K562 (cell line): ENCODE data around the gene TUBA1A.
"Not testable (repeated sequence)": the region's sequence is repeated elsewhere in the genome, so short reads cannot be mapped to it uniquely, and the experiment has no call there.

ENCODE experiments used
- CHD2 ChIP-seq: IDR thresholded peaks from 2 replicates; pipeline ENCODE4 v1.6.1; 2011; ENCODE audit warnings: low read depth, low read length
- EGR1 ChIP-seq: fragments of 450-650 bp; conservative IDR thresholded peaks from 2 replicates; pipeline ENCODE4 v1.6.1; 2017; ENCODE audit warnings: mild to moderate bottlenecking
- GTF2A2 ChIP-seq: IDR thresholded peaks from 2 replicates; pipeline ENCODE4 v1.6.1; 2016; ENCODE audit warnings: mild to moderate bottlenecking, missing genetic modification characterization, missing compliant biosample characterization
- KDM5B ChIP-seq: fragments of 200-600 bp; sonication (generic); IDR thresholded peaks from 2 replicates; pipeline ENCODE4 v1.6.1; 2012; ENCODE audit warnings: low read depth, mild to moderate bottlenecking, moderate library complexity, low read length, control low read depth, inconsistent platforms; ENCODE audit not compliant: insufficient replicate concordance
- PML ChIP-seq: IDR thresholded peaks from 2 replicates; pipeline ENCODE4 v1.6.1; 2012; ENCODE audit warnings: low read length, inconsistent platforms
- RBFOX2 ChIP-seq: fragments of 200-400 bp; formaldehyde crosslinking; IDR thresholded peaks from 2 replicates; pipeline ENCODE4 v1.6.1; 2017; ENCODE audit warnings: low read depth, mild to moderate bottlenecking, low read length, moderate library complexity
- YY1 ChIP-seq, 3 experiments: IDR thresholded peaks; 2 replicates each; pipeline ENCODE4 v1.6.1; 2011; ENCODE audit warnings: low read length in 2 of 3, mild to moderate bottlenecking in 2 of 3, moderate library complexity in 2 of 3, borderline replicate concordance in 1 of 3, control low read depth in 1 of 3, low read depth in 1 of 3; ENCODE audit not compliant: insufficient read depth in 3 of 3, insufficient replicate concordance in 2 of 3, control insufficient read depth in 1 of 3, insufficient read length in 1 of 3; ENCODE audit errors: extremely low read depth in 1 of 3
- ZBTB7A ChIP-seq: IDR thresholded peaks from 2 replicates; pipeline ENCODE4 v1.6.1; 2011; ENCODE audit warnings: low read depth, mild to moderate bottlenecking, low read length, moderate library complexity, borderline replicate concordance; ENCODE audit not compliant: control insufficient read depth
- ZFX ChIP-seq: sonication (generic); formaldehyde crosslinking; IDR thresholded peaks from 2 replicates; pipeline ENCODE4 v1.8.0; 2022; ENCODE audit warnings: mild to moderate bottlenecking, missing genetic modification reagents, moderate library complexity
- TF ChIP-seq, protein P1 (sequence below), 3 experiments: IDR thresholded peaks in 2 of 3; conservative IDR thresholded peaks in 1 of 3; 2 replicates each; pipeline ENCODE4 v1.5.1; 2011 to 2012; ENCODE audit warnings: low read length in 3 of 3, mild to moderate bottlenecking in 3 of 3, control low read depth in 2 of 3, improper control_type of control experiment in 1 of 3, inconsistent platforms in 1 of 3, low read depth in 1 of 3, mixed read lengths in 1 of 3, moderate library complexity in 1 of 3; ENCODE audit not compliant: insufficient read depth in 2 of 3

GRCh38 chr12:49210703-49211102 is 21.8 kb upstream of the TUBA1A start:
- TF ChIP-seq KDM5B; RBFOX2; GTF2A2; ZBTB7A; EGR1; CHD2; ZFX (CRISPR knock-in tag); YY1 (IDR thresholded peaks at IDR 0.05; ENCODE audit: borderline replicate concordance in 1 of 3, control insufficient read depth in 1 of 3, extremely low read depth in 1 of 3, insufficient read depth in 3 of 3, insufficient read length in 1 of 3, insufficient replicate concordance in 2 of 3, low read depth in 1 of 3, low read length in 2 of 3); PML: not testable (repeated sequence)
- TF ChIP-seq, protein P1, sequence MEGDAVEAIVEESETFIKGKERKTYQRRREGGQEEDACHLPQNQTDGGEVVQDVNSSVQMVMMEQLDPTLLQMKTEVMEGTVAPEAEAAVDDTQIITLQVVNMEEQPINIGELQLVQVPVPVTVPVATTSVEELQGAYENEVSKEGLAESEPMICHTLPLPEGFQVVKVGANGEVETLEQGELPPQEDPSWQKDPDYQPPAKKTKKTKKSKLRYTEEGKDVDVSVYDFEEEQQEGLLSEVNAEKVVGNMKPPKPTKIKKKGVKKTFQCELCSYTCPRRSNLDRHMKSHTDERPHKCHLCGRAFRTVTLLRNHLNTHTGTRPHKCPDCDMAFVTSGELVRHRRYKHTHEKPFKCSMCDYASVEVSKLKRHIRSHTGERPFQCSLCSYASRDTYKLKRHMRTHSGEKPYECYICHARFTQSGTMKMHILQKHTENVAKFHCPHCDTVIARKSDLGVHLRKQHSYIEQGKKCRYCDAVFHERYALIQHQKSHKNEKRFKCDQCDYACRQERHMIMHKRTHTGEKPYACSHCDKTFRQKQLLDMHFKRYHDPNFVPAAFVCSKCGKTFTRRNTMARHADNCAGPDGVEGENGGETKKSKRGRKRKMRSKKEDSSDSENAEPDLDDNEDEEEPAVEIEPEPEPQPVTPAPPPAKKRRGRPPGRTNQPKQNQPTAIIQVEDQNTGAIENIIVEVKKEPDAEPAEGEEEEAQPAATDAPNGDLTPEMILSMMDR (IDR thresholded peaks at IDR 0.05 in 2 of 3, conservative IDR thresholded peaks at IDR 0.05 in 1 of 3; ENCODE audit: insufficient read depth in 2 of 3, low read depth in 1 of 3, low read length in 3 of 3) = not testable (repeated sequence)
